GM12864 (cell line): ENCODE data around the gene NRP1.

Source experiments
- DNase-seq: peaks from one replicate; pipeline ENCODE4 v3.0.0-alpha.2; 2011; ENCODE audit warnings: low read depth
- H3K4me3 ChIP-seq: 2 replicates; pipeline ENCODE4 v1.5.1; 2011; ENCODE audit warnings: mild to moderate bottlenecking, low read depth, low read length, control low read depth
- TF ChIP-seq, protein P1 (sequence below): IDR thresholded peaks from 2 replicates; pipeline ENCODE4 v1.5.1; 2011; ENCODE audit warnings: low read depth, mild to moderate bottlenecking, moderate library complexity, low read length, control low read depth, inconsistent platforms; ENCODE audit errors: missing control alignments

The NRP1 gene

DNA sequence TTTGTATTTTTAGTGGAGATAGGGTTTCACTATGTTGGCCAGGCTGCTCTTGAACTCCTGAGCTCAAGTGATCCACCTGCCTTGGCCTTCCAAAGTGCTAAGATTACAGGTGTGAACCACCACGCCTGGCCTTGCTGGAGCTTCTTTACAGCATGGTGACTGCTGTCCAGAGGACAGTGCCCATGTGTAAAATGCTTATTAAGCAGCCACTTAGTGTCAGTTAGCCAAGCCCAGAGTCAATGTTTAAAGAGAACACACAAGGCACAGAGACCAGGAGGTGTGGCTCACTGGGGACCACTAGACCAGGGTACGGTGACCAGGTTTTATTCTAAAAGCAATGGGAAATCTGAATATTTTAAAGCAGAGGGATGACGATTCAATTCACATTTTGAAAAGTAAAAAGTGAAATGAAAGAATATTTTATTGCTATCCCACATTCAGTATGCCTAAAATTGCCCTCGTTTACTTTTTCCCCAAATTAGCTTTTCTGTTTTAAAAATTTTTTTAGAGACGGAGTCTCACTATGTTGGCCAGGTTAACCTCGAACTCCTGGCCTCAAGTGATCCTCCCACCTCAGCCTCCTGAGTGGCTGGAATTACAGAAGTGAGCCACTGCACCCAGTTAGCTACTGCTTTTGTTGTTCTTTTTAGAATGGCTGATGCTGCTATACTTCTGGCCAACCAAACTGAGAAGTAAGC, 172.8 kb downstream of the NRP1 start:
- no peak for DNase-seq
- TF ChIP-seq, protein P1, sequence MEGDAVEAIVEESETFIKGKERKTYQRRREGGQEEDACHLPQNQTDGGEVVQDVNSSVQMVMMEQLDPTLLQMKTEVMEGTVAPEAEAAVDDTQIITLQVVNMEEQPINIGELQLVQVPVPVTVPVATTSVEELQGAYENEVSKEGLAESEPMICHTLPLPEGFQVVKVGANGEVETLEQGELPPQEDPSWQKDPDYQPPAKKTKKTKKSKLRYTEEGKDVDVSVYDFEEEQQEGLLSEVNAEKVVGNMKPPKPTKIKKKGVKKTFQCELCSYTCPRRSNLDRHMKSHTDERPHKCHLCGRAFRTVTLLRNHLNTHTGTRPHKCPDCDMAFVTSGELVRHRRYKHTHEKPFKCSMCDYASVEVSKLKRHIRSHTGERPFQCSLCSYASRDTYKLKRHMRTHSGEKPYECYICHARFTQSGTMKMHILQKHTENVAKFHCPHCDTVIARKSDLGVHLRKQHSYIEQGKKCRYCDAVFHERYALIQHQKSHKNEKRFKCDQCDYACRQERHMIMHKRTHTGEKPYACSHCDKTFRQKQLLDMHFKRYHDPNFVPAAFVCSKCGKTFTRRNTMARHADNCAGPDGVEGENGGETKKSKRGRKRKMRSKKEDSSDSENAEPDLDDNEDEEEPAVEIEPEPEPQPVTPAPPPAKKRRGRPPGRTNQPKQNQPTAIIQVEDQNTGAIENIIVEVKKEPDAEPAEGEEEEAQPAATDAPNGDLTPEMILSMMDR, result no peak

DNA sequence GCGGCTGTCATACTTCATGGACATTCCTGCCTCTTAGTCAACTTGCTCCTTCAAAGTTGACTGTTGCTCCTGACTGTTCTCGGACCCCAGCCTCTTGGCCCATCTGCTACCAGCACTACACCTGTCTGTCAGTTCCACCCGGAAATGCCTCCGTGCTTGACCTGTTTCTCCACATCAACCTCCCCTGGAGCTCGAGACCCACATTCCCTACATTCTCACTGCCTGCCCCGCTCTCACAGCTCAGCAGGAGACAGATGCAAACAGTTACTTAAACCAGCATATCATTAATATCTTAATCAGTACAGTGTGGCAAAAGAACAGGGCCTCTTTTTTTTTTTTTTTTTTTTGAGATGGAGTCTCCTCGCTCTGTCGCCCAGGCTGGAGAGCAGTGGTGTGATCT, 174.3 kb downstream of the NRP1 start:
- no peak for DNase-seq
- TF ChIP-seq, protein P1, result no peak

More for the DNA sequence above, 172.8 kb downstream of the NRP1 start:
- no peak overlapping the region for H3K4me3 ChIP-seq

DNA sequence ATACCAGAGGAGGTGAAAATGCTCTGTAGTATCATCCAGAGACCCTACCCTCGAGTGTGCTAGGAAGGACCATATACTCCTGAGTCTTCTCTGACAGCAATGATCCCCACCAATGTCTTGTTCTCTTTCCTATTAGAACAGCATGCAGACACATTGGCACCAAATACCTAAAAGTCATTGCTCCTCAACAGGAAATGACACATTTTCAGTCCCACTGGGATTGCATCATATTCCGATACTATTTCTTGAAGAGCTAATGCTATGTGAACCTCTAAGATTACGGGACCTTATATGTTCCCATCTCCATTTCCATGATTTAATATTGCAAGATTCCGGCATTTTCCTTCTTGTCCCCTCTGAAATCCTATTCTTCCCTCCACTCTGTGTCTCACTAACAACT, 177.4 kb downstream of the NRP1 start:
- TF ChIP-seq, protein P1, result no peak
- no peak overlapping the region for H3K4me3 ChIP-seq
- no peak for DNase-seq

More for the DNA sequence above, 174.3 kb downstream of the NRP1 start:
- H3K4me3 ChIP-seq, result no peak overlapping the region

DNA sequence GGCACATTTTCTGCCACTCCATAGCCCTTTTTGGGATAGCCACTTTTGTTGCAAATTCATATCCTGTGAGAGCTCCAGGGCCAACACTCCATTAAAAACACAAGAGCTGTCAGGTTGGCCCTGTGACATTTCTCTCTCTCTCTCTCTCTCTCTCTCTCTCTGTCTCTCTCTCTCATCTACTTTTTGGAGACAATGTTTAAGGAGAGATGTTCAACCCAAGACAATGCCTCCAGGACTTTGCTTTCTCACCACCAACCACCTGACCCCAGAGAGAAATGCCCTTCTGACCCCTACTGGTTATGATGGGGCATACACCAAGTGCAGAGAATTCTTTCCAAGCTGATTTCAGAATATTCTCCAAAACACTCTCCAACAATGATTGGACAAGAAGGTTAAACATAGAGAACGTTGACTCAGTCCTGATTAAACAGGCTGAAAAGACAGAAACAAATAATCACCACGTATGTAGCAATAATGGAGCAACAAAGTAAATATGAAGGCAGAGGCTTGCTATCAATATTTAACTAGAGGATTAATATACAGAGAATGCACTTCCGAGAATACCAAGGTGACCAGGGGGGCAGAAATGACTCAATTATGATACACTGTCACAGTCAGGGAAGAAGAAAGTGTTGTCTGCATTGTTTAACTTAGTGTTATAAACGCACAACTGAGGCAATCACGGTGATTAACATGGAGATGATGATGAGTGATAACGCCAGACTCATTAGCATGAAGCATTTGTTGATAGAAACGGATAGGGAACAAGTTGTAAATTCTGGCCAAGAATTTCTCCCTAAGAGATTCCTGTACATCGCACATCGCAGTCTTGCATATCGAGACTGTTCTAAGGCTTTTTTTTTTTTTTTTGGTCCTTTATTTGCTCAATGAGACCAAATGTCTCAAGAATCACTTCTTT, 178.5 kb downstream of the NRP1 start:
- H3K4me3 ChIP-seq, result no peak overlapping the region
- DNase-seq, result no peak
- TF ChIP-seq, protein P1, result peak; percentile 69

DNA sequence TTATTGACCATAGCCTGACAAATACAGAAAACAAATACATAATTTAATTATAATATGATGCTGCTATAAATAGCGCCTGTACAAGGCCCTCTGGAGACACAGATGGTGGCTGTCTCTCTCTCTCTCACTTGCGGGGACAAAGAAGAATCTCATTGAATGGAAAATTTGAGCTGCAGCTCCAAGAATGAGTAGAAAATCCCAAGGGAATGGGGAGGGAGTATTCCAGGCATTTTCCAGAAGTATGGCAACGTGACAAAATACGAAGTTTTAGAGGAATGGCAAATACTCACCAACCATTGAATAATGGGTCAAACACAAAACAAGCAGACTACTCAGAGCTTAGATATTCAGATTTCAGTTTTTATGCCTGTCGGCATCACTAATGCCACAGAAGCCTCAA, 179.9 kb downstream of the NRP1 start:
- TF ChIP-seq, protein P1, result no peak
- H3K4me3 ChIP-seq, result no peak overlapping the region
- DNase-seq, result no peak

DNA sequence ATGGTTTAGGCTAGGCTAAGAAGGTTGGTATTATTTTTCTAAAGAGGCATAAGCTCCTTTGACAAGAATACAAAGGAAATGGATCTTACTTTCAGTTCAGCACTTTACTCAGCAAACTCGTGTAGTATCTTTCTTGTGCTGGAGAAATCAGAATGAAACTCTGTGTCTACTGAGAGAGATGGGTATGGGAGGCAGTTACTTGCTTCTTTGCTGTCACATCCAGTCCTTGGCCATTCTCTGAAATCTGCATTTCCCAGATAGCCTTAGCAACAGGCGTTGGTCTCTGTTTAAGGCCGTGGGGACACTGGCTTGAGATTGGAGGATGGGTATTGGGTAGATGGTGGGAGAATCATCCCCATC, 180.5 kb downstream of the NRP1 start:
- H3K4me3 ChIP-seq, result no peak overlapping the region
- TF ChIP-seq, protein P1, result no peak
- DNase-seq, result no peak
